Measurements from ENCODE around the gene FAM50A.
A peak's percentile ranks its signal among the peaks of the same experiment; 100 is the strongest.

Gene FAM50A

GRCh38 chrX:154428176-154429171 lies 15.5 kb upstream of the FAM50A start, which contains the start of gene ATP6AP1 (continued):
- no peak for TF ChIP-seq ZNF302 (tag by site-specific recombination; IDR thresholded peaks at IDR 0.05; ENCODE audit: low read depth)
- TF ChIP-seq ZNF677 (tag by site-specific recombination; IDR thresholded peaks at IDR 0.05) = no peak
- no peak for TF ChIP-seq ZNF558 (tag by site-specific recombination; IDR thresholded peaks at IDR 0.05)
- TF ChIP-seq ZNF621 (tag by site-specific recombination; IDR thresholded peaks at IDR 0.05) = no peak
- TF ChIP-seq ZBTB26 (tag by site-specific recombination; optimal IDR thresholded peaks at IDR 0.05) = peak; percentile 54
- TF ChIP-seq PRDM1 (tag by site-specific recombination; IDR thresholded peaks at IDR 0.05) = no peak
- no peak for TF ChIP-seq ZNF148 (tag by site-specific recombination; IDR thresholded peaks at IDR 0.05; ENCODE audit: borderline replicate concordance)
- TF ChIP-seq ZNF664 (tag by site-specific recombination; IDR thresholded peaks at IDR 0.05) = no peak
- no peak for TF ChIP-seq ZNF223 (tag by site-specific recombination; IDR thresholded peaks at IDR 0.05)
- TF ChIP-seq ZNF416 (tag by site-specific recombination; IDR thresholded peaks at IDR 0.05) = no peak
- TF ChIP-seq ZSCAN23 (tag by site-specific recombination; IDR thresholded peaks at IDR 0.05) = no peak
- no peak for TF ChIP-seq ZNF391 (tag by site-specific recombination; IDR thresholded peaks at IDR 0.05; ENCODE audit: borderline replicate concordance, low read depth)
- peak; percentile 27; the same call in 1 of the 2 replicates for TF ChIP-seq KLF9 (tag by site-specific recombination; IDR thresholded peaks at IDR 0.05; ENCODE audit: low read depth)
- TF ChIP-seq ZNF660 (tag by site-specific recombination; IDR thresholded peaks at IDR 0.05) = no peak; the same call in 1 of the 2 replicates
- TF ChIP-seq, protein P1, sequence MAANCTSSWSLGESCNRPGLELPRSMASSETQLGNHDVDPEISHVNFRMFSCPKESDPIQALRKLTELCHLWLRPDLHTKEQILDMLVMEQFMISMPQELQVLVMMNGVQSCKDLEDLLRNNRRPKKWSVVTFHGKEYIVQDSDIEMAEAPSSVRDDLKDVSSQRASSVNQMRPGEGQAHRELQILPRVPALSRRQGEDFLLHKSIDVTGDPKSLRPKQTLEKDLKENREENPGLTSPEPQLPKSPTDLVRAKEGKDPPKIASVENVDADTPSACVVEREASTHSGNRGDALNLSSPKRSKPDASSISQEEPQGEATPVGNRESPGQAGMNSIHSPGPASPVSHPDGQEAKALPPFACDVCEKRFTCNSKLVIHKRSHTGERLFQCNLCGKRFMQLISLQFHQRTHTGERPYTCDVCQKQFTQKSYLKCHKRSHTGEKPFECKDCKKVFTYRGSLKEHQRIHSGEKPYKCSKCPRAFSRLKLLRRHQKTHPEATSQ (tag by site-specific recombination; IDR thresholded peaks at IDR 0.05) = no peak
- no peak for TF ChIP-seq ZNF146 (tag by site-specific recombination; IDR thresholded peaks at IDR 0.05)
- TF ChIP-seq, protein P2, sequence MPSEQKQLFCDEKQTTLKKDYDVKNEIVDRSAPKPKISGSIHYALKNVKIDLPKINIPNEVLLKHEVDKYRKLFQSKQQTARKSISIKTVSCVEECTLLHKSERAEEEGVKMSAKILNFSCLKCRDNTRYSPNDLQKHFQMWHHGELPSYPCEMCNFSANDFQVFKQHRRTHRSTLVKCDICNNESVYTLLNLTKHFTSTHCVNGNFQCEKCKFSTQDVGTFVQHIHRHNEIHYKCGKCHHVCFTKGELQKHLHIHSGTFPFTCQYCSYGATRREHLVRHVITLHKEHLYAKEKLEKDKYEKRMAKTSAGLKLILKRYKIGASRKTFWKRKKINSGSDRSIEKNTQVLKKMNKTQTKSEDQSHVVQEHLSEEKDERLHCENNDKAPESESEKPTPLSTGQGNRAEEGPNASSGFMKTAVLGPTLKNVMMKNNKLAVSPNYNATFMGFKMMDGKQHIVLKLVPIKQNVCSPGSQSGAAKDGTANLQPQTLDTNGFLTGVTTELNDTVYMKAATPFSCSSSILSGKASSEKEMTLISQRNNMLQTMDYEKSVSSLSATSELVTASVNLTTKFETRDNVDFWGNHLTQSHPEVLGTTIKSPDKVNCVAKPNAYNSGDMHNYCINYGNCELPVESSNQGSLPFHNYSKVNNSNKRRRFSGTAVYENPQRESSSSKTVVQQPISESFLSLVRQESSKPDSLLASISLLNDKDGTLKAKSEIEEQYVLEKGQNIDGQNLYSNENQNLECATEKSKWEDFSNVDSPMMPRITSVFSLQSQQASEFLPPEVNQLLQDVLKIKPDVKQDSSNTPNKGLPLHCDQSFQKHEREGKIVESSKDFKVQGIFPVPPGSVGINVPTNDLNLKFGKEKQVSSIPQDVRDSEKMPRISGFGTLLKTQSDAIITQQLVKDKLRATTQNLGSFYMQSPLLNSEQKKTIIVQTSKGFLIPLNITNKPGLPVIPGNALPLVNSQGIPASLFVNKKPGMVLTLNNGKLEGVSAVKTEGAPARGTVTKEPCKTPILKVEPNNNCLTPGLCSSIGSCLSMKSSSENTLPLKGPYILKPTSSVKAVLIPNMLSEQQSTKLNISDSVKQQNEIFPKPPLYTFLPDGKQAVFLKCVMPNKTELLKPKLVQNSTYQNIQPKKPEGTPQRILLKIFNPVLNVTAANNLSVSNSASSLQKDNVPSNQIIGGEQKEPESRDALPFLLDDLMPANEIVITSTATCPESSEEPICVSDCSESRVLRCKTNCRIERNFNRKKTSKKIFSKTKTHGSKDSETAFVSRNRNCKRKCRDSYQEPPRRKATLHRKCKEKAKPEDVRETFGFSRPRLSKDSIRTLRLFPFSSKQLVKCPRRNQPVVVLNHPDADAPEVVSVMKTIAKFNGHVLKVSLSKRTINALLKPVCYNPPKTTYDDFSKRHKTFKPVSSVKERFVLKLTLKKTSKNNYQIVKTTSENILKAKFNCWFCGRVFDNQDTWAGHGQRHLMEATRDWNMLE (tag by site-specific recombination; conservative IDR thresholded peaks at IDR 0.05; ENCODE audit: low read depth) = no peak
- TF ChIP-seq KLF10 (tag by site-specific recombination; IDR thresholded peaks at IDR 0.05) = peak; percentile 87
- no peak for TF ChIP-seq ZNF394 (tag by site-specific recombination; IDR thresholded peaks at IDR 0.05; ENCODE audit: borderline replicate concordance)
- TF ChIP-seq ZNF843 (tag by site-specific recombination; IDR thresholded peaks at IDR 0.05) = no peak
- TF ChIP-seq ZNF777 (tag by site-specific recombination; IDR thresholded peaks at IDR 0.05; ENCODE audit: borderline replicate concordance) = no peak
- no peak for TF ChIP-seq ZNF404 (tag by site-specific recombination; IDR thresholded peaks at IDR 0.05)
- peak; percentile 24; the same call in 1 of the 2 replicates for TF ChIP-seq HOXC10 (CRISPR knock-in tag; IDR thresholded peaks at IDR 0.05)
- TF ChIP-seq ZNF335 (tag by site-specific recombination; conservative IDR thresholded peaks at IDR 0.05) = peak; percentile 86
- no peak for TF ChIP-seq INSM2 (tag by site-specific recombination; IDR thresholded peaks at IDR 0.05)
- TF ChIP-seq ZBTB8A (tag by site-specific recombination; IDR thresholded peaks at IDR 0.05) = peak; percentile 76
- no peak for TF ChIP-seq ZNF350 (tag by site-specific recombination; IDR thresholded peaks at IDR 0.05)
- TF ChIP-seq ZNF626 (tag by site-specific recombination; IDR thresholded peaks at IDR 0.05) = no peak
